Measurements from ENCODE around the gene PCP2.

Gene PCP2

GRCh38 chr19:7633698-7634097, at the start of gene PCP2:
Gene PCP2, minus strand, starts transcription at chr19:7633719. Its CDS starts 262 bp downstream, at chr19:7633457.
- DNase-seq (ENCODE audit: low read depth in 3 of 3): no peak

GRCh38 chr19:7682175-7682855, 48.8 kb upstream of the PCP2 start:
- DNase-seq (ENCODE audit: low read depth in 3 of 3): no peak

- DNase-seq (ENCODE audit: low read depth in 3 of 3): peak; percentile 71 to 95 (median 82)
Observed at GRCh38 chr19:7681340-7682174, 48.0 kb upstream of the PCP2 start.

GRCh38 chr19:7680606-7681339, 47.3 kb upstream of the PCP2 start, which contains the start of gene TRAPPC5:
Gene TRAPPC5, plus strand, starts transcription at chr19:7680833. Its CDS starts 1,421 bp downstream, at chr19:7682254.
- peak; percentile 69 to 82 (median 69) for DNase-seq (ENCODE audit: low read depth in 3 of 3)

GRCh38 chr19:7679771-7680605, 46.5 kb upstream of the PCP2 start:
- DNase-seq (ENCODE audit: low read depth in 3 of 3): no peak

- peak in 1 of 3 donors; percentile 64 for DNase-seq (ENCODE audit: low read depth in 3 of 3)
Observed at GRCh38 chr19:7678971-7679751, 45.6 kb upstream of the PCP2 start.

- DNase-seq (ENCODE audit: low read depth in 3 of 3): no peak
Observed at GRCh38 chr19:7677669-7678311, 44.3 kb upstream of the PCP2 start.

- no peak for DNase-seq (ENCODE audit: low read depth in 3 of 3)
Observed at GRCh38 chr19:7676854-7677253, 43.3 kb upstream of the PCP2 start, which contains the start of gene MCEMP1. Gene MCEMP1, plus strand, starts transcription at chr19:7677090. Its CDS starts 31 bp downstream, at chr19:7677121.

- DNase-seq (ENCODE audit: low read depth in 3 of 3): no peak
Observed at GRCh38 chr19:7676376-7676775, 42.9 kb upstream of the PCP2 start.

- DNase-seq (ENCODE audit: low read depth in 3 of 3): no peak
Observed at GRCh38 chr19:7674010-7675005, 40.8 kb upstream of the PCP2 start.

GRCh38 chr19:7672522-7672921, 39.0 kb upstream of the PCP2 start:
- DNase-seq (ENCODE audit: low read depth in 3 of 3): no peak

GRCh38 chr19:7670790-7671189, 37.3 kb upstream of the PCP2 start:
- DNase-seq (ENCODE audit: low read depth in 3 of 3): no peak

GRCh38 chr19:7670150-7670783, 36.7 kb upstream of the PCP2 start:
- no peak for DNase-seq (ENCODE audit: low read depth in 3 of 3)

- DNase-seq (ENCODE audit: low read depth in 3 of 3): no peak
Observed at GRCh38 chr19:7669641-7670040, 36.1 kb upstream of the PCP2 start.

GRCh38 chr19:7668842-7669241, 35.3 kb upstream of the PCP2 start, which contains the start of gene RETN:
Gene RETN, plus strand, starts transcription at chr19:7669049. Its CDS starts 278 bp downstream, at chr19:7669327.
- no peak for DNase-seq (ENCODE audit: low read depth in 3 of 3)

- DNase-seq (ENCODE audit: low read depth in 3 of 3): no peak
Observed at GRCh38 chr19:7665076-7665475, 31.6 kb upstream of the PCP2 start.

GRCh38 chr19:7663706-7664105, 30.2 kb upstream of the PCP2 start:
- DNase-seq (ENCODE audit: low read depth in 3 of 3): no peak

- no peak for DNase-seq (ENCODE audit: low read depth in 3 of 3)
Observed at GRCh38 chr19:7662657-7663056, 29.1 kb upstream of the PCP2 start.
